Measurements from ENCODE around the gene ZC3H13.

Gene ZC3H13

GRCh38 chr13:46052319-46053161 lies at the start of gene ZC3H13:
ZC3H13 (minus strand) TSS chr13:46052746; CDS start chr13:46045507, 7,239 bp downstream.
- in situ Hi-C loops (cut with MboI; ENCODE audit: low sequenced_read_pairs), result no loop called here

DNA sequence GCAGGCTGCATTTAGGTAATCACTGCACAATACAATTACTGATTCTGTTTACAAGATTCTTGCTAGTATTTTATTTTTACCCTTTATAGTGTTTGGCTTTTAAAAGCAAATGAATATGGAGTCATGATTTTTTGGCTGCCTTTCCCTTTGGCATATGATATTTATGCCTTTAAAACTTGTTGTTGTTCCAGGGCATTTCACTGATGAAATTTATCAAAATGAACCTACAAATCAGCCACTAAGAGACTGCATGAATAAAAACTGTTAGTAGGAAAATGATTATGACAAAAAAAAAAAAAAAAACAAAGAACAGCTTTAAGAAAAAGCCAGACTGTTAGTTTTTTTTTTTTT lies 49.7 kb upstream of the ZC3H13 start:
- in situ Hi-C loops (cut with MboI; ENCODE audit: low sequenced_read_pairs), result loop anchor here (25.0 kb wide), 1 partner anchor 490 kb away; the partner anchor contains the start of gene ERICH6B

GRCh38 chr13:46101484-46102254 lies 49.1 kb upstream of the ZC3H13 start:
- in situ Hi-C loops (cut with MboI; ENCODE audit: low sequenced_read_pairs), result loop anchor here (25.0 kb wide), 1 partner anchor 489 kb away; the partner anchor contains the start of gene ERICH6B

DNA sequence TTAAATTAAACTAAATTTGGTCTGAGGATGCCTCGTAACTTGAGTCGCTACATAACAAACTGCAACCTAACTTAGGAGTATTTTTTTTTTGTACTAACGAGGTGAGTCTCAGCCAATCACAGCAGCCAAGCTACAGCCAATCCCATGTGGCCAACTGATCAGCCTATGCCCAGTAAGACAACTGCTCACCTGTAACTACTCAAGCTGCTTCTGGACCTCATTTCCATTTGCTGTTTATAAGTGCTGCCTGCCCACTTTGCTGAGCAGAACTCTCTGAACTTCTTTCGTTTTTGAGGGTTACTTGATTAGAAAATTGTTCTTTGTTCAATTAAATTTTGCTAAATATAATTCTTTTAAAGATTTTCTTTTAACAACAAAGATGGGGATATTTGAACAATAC lies 48.5 kb upstream of the ZC3H13 start:
- in situ Hi-C loops (cut with MboI; ENCODE audit: low sequenced_read_pairs), result loop anchor here (25.0 kb wide), 1 partner anchor 489 kb away; the partner anchor contains the start of gene ERICH6B

DNA sequence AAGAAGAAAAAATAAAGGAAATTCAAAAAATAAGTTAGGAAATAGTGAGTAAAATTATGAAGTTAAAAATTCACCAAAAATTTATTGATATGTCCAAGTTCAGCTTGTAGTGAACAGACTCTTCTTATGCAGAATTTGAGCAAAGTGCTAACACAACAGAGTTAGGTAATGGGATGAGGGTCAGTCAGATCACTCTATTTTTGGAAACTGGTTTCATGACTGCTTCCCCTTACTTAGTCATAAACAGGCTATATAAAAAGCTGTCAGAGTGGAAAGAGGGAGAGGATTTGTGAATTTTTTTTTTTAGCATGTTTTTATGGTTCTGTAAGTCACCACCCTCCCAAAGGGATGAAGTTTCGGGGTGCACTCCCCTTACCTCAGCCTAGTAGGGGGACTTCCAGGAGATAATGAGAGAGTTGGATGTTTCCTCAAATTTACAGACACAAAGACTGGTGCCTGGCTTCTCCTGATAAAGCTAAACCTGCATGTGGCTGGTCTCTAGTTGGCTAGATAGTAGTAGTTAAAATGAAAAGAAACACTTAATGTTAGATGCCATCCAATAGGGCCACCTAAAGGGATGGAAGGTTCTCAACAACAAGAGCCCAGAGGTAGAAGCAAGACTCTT lies 47.8 kb upstream of the ZC3H13 start:
- in situ Hi-C loops (cut with MboI; ENCODE audit: low sequenced_read_pairs), result loop anchor here (25.0 kb wide), 1 partner anchor 488 kb away; the partner anchor contains the start of gene ERICH6B

DNA sequence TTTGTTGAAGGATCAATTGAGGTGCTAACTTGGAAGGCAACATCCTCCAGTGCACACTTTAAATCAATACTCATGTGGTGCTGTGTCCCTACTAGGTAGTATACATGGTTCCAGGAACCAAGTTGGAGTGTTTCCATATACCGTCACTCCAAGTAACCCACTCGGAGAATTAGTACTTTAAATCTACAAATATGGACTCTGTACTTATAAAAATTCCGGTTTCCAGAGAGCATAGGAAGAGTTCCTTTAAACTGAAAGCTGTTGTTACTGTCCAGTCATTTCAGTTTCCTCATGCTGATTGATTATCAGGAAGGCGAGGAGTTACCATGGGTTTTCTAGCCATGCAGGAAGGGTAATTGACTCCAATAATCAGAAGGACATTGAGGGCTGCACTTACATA lies 45.1 kb upstream of the ZC3H13 start:
- in situ Hi-C loops (cut with MboI; ENCODE audit: low sequenced_read_pairs), result no loop called here

DNA sequence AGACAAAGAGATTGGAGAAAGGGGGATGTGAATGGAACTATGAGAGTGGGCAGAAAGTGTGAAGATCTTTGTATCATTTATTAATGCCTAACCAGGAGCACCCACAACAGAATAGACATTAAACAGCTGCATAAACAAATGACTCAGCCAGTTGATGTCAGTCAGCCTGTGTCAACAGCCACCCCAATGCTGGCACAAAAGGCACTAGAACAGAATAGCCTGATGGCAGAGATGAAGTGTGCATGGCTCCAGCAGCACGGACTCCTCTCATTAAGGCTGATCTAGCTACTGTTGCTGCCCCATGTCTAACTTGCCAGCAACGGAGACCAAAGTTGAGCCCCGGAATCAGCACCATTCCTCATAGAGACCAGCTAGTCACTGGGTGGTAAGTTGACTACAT lies 44.5 kb upstream of the ZC3H13 start:
- in situ Hi-C loops (cut with MboI; ENCODE audit: low sequenced_read_pairs), result no loop called here

DNA sequence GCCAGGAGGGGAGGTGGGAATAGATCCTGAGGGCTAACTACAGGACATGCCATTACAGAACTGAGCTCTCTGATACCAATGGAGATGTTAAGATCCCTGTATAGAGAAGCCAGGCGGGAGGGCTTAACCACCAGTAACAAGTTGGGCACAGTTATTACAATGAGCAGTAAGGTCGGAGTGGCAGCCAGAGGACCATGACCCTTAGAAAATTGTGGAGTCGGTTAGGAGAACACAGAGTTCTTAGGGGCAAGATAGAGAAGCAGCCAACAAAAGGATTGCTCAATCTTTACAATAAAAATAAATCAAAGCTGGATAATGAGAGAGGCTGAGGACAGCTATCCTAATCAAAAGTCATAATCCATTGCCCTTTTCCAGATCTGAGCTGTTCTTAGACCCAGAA lies 41.9 kb upstream of the ZC3H13 start:
- in situ Hi-C loops (cut with MboI; ENCODE audit: low sequenced_read_pairs), result no loop called here

GRCh38 chr13:46088821-46089562 lies 36.4 kb upstream of the ZC3H13 start:
- in situ Hi-C loops (cut with MboI; ENCODE audit: low sequenced_read_pairs), result no loop called here

GRCh38 chr13:46087481-46087880 lies 34.9 kb upstream of the ZC3H13 start:
- in situ Hi-C loops (cut with MboI; ENCODE audit: low sequenced_read_pairs), result no loop called here

DNA sequence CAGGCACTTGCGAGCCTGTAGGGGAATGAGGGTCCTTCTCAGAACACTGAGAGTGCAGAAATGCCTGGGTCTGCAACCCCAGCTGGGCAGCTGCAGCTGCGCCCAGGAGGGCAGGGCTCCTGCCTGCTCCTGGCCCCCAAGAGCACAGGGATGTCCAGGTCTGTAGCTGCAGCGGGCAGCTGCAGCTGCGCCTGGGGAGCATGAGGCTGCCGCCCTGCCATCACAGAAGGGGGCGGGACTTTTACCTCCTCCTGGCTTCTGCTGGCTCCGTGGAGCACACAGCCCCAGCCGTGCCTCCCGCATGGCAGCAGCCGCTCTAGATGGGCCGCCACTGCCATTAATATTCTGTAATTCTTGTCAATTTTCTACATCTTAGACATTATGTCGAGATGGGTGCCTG lies 34.4 kb upstream of the ZC3H13 start:
- in situ Hi-C loops (cut with MboI; ENCODE audit: low sequenced_read_pairs), result no loop called here

DNA sequence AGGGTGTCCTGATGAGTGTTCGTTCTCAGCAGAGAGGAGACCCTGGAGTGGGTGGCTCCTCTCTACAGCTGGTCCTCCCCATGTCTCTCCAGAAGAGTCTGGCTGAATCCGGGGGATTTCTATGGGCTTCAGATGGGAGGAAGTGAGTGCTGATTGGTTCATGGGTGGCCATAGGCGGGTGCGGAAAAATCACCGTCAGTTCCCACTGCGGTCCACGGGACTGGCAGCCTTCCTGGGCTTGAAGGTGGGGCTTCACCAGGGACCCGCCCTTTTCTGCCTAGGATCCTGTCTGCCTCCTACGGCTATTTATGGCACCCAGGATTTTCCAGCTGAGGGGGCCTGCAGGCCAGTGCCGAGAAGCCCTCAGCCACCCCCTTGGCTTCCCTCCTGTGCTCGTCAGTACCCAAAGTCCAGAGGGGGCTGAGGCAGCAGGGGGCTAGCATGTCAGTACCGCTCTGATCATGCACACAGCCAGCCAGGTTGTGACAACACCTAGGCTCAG lies 33.9 kb upstream of the ZC3H13 start:
- in situ Hi-C loops (cut with MboI; ENCODE audit: low sequenced_read_pairs), result no loop called here

GRCh38 chr13:46085737-46086136 lies 33.2 kb upstream of the ZC3H13 start:
- in situ Hi-C loops (cut with MboI; ENCODE audit: low sequenced_read_pairs), result no loop called here

GRCh38 chr13:46082324-46082723 lies 29.8 kb upstream of the ZC3H13 start:
- in situ Hi-C loops (cut with MboI; ENCODE audit: low sequenced_read_pairs), result no loop called here

DNA sequence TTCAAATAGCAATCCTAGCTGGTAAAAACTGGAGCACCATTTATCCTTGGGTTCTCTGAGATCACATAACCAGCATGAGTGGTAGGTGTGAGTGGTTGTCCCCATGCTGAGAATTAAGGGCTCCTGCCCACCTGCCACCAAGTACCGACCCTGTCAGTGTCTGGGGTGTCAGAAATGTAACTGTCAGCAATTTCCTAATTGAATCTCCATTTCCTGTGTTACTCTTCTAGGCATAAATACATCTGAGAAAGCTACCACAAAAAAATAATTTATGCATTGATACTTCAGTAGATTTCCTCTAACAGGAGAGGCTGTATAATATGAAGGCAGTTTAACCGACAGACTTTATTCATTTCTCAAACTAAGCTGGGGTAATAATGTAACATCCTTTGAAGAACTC lies 27.2 kb upstream of the ZC3H13 start:
- in situ Hi-C loops (cut with MboI; ENCODE audit: low sequenced_read_pairs), result no loop called here

- in situ Hi-C loops (cut with MboI; ENCODE audit: low sequenced_read_pairs), result no loop called here
Measured at GRCh38 chr13:46077265-46077664, 24.7 kb upstream of the ZC3H13 start.

GRCh38 chr13:46076827-46077226 lies 24.3 kb upstream of the ZC3H13 start:
- in situ Hi-C loops (cut with MboI; ENCODE audit: low sequenced_read_pairs), result no loop called here

- in situ Hi-C loops (cut with MboI; ENCODE audit: low sequenced_read_pairs), result no loop called here
Measured at GRCh38 chr13:46075811-46076210, 23.3 kb upstream of the ZC3H13 start.

DNA sequence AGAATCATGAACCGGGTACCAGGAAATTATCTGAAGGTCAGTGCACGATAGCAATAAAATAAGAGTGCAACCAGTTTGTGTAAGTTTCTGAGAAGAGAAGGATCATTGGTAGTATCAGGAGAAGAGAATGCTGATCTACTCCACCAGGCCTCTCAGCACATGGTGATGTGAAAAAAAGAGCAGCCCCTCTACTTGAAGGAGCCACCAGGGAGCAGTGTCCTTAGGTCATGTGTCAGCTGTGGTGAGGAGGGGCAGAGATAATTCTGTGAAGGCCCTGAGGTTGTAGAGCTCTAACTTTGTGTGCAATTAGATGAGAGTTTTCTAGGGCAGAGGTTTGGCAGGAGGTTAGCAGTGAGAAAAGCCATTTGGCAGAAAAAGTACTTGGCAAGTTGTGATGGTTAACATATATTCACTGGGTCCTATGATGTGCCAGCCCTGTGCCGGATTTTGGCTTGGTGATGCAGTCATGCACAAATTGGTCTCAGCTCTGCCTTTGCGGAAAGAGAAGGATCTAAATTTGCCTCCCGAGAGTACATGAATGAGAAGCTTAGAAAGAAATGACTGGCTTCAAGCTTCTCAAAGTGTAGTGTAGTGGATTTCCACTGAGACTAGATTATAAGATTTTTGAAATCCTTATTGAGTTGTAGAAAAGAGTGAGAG lies 19.2 kb upstream of the ZC3H13 start:
- in situ Hi-C loops (cut with MboI; ENCODE audit: low sequenced_read_pairs), result no loop called here

GRCh38 chr13:46063292-46063691 lies 10.7 kb upstream of the ZC3H13 start:
- in situ Hi-C loops (cut with MboI; ENCODE audit: low sequenced_read_pairs), result no loop called here

Data from HL-60/S4 treated with retinoic acid at 250 ng/mL for 4 days and 3 days (cell line).